Muscle of leg (tissue), 11 donors: ENCODE results near the gene APOB. TPM values are rescaled to one million over a fixed set of nuclear protein-coding genes. Genes with fewer than 3 reads are reported as not detected.

Source experiments
- DNase-seq: peaks from one replicate; pipeline ENCODE4 v3.0.0; 2013
- H3K27ac ChIP-seq: one replicate; pipeline ENCODE4 v1.5.1; 2013; ENCODE audit warnings: mild to moderate bottlenecking, low read length, control low read depth
- H3K27me3 ChIP-seq: one replicate; pipeline ENCODE4 v1.6.1; 2013; ENCODE audit warnings: low read length; ENCODE audit not compliant: control insufficient read depth, insufficient read depth
- H3K36me3 ChIP-seq: one replicate; pipeline ENCODE4 v1.6.1; 2013; ENCODE audit warnings: low read length; ENCODE audit not compliant: control insufficient read depth, insufficient read depth
- H3K4me1 ChIP-seq: one replicate; pipeline ENCODE4 v1.6.1; 2013; ENCODE audit warnings: low read length; ENCODE audit not compliant: control insufficient read depth, insufficient read depth
- H3K4me3 ChIP-seq: one replicate; pipeline ENCODE4 v1.5.1; 2013; ENCODE audit warnings: low read length, control low read depth
- H3K9me3 ChIP-seq: replicated peaks from 2 replicates; pipeline ENCODE4 v1.6.1; 2013; ENCODE audit warnings: low read depth, low read length; ENCODE audit not compliant: control insufficient read depth
- WGBS: methylation state at CpG from one replicate; pipeline ENCODE4 v1.1.5; 2013; ENCODE audit warnings: missing lambda C conversion rate; ENCODE audit not compliant: insufficient coverage; 5-methylcytosine and 5-hydroxymethylcytosine counted together
- polyA plus RNA-seq, 8 donors: library from polyadenylated mRNA; unstranded; fragments of 120-200 nt; gene quantifications; one replicate each; pipeline versions ENCODE4 v1.2.1 to v1.2.3, GENCODE V29; 2013; ENCODE audit warnings: inconsistent platforms in 1 of 8, low replicate concordance in 1 of 8; ENCODE audit not compliant: insufficient read length in 8 of 8, insufficient read depth in 1 of 8
- total RNA-seq: library from RNA; stranded (reverse); fragments of 120-200 nt; gene quantifications from one replicate; pipeline ENCODE4 v1.2.4, GENCODE V29; 2013

The APOB gene
- total and polyA plus RNA-seq, 9 donors: 0.05 to 51.3 (median 0.33) TPM

DNA sequence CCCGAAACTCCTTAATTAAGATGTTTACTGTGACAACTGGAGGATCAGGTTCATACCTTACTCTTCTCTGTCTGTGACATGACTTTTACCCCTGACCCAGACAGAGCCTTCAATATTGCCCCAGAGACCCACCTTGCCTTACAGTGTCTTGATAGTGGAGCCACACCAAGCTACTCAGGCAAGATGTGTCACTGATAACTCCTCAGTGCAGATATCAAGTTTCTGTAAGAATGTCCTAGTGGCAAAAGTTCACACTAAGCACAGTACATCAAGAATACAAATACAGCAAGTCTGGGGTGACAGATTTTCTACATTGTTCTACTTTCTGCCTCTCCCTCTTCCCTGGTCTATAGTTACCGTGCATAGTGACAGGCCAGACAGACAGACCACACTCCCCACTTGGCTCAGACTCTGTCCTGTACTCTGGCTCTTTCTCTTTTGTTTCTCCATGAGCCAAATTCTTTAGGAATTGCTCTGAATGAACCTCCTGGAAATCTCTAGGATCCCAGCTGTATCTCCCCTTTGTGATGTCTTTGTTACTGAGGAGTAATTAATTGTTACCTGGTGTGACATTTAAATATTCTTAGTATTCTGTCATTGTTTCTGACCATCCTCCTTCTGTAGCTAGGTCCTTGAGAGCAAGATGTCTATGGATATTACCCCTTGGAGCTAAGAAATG, 24.1 kb upstream of the APOB start:
- no peak for DNase-seq
- 20% methylated on average over 1 of the region's 2 CpGs for WGBS

DNA sequence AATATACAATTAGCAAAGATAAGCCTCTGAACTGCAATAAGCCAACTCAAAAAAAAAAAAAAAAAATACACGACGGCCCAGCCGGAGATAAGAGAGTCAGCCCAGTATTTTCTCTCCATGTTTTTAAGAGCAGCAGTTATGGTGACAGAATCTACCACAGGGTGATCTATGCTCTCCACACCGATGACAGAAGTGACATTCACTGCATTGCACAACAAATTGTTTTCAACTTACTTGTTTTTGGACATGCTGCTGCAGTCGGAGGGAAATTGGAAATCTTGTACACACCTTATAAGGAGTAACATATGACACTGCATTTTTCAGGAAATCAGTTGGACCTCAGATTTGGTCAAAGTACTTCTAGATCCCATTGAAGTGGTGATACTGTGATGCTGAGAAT, 23.3 kb upstream of the APOB start:
- Histone ChIP-seq H3K4me3 (no peak overlapping the region), H3K4me1 (no peaks in the 10 kb centered on the region), H3K9me3 (no peaks in the 10 kb centered on the region), H3K36me3 (no peaks in the 10 kb centered on the region), H3K27ac (no peak overlapping the region), H3K27me3 (no peaks in the 10 kb centered on the region)
- DNase-seq: no peak
- 72% methylated on average over 2 of the region's 5 CpGs for WGBS

More for the DNA sequence above, 24.1 kb upstream of the APOB start:
- H3K4me1 ChIP-seq: no peaks in the 10 kb centered on the region
- H3K4me3 ChIP-seq: no peak overlapping the region
- no peaks in the 10 kb centered on the region for H3K36me3 ChIP-seq
- H3K9me3 ChIP-seq: no peaks in the 10 kb centered on the region
- no peak overlapping the region for H3K27ac ChIP-seq
- no peaks in the 10 kb centered on the region for H3K27me3 ChIP-seq

DNA sequence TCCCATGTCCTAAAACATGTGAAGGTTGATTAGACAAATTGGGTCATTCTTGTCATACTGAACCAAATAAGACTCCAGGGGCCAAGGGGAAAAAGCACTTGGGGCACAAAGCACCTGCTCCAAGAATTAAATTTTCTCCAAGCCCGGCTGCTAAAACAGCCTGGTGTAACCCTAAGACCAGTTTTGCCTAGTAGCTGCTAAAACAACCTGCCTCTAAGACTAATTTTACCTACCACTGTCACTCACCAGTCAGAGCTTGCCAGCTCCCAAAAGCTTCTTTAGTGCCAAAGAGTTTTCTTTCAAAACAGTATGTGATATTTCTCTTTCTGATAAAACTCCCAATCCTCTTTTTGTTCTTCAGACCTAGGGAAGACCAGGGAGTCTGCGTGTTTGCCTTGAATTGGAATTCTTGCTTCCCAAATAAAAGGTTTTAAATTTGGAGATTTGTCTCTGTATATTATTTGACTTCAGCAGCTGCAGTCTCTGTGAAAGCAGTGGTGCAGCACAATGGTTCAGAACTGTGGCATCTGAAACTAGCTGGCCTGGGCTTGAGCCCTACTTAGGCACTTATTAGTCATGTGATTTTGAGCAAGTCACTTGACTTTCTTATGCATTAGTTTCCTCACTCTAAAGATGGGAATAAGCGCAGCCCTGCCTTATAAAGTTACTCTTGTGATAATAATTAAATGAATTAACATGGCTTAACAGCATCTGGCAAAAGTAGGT, 16.2 kb upstream of the APOB start:
- Histone ChIP-seq H3K9me3 (no peaks in the 10 kb centered on the region), H3K36me3 (no peaks in the 10 kb centered on the region), H3K27ac (no peak overlapping the region), H3K27me3 (no peaks in the 10 kb centered on the region), H3K4me3 (no peak overlapping the region), H3K4me1 (no peaks in the 10 kb centered on the region)
- 91% methylated on average over 1 of the region's 3 CpGs for WGBS
- no peak for DNase-seq

DNA sequence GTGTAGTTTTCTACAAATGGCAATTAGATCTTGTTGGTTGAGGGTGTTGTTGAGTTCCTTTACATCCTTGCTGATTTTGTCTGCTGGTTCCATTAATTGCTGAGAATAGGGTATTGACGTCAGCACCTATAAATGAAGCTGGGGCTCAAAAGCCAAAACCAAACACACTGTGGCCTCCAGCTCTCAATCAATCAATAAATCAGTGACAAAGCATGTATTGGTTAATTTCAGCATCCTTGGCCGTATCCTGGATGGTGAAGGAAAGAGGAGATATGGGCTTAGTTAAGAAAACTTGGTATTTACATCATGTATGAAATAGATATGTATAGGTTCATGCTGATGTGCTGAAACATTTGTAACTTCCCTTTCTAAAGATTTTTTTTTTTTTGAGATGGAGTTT, 13.2 kb upstream of the APOB start:
- DNase-seq: no peak
- Histone ChIP-seq H3K4me3 (no peak overlapping the region), H3K27ac (no peak overlapping the region), H3K9me3 (no peaks in the 10 kb centered on the region), H3K36me3 (no peaks in the 10 kb centered on the region), H3K4me1 (no peaks in the 10 kb centered on the region), H3K27me3 (no peaks in the 10 kb centered on the region)
- WGBS: no CpG with 5 or more reads among the region's 2 CpGs

DNA sequence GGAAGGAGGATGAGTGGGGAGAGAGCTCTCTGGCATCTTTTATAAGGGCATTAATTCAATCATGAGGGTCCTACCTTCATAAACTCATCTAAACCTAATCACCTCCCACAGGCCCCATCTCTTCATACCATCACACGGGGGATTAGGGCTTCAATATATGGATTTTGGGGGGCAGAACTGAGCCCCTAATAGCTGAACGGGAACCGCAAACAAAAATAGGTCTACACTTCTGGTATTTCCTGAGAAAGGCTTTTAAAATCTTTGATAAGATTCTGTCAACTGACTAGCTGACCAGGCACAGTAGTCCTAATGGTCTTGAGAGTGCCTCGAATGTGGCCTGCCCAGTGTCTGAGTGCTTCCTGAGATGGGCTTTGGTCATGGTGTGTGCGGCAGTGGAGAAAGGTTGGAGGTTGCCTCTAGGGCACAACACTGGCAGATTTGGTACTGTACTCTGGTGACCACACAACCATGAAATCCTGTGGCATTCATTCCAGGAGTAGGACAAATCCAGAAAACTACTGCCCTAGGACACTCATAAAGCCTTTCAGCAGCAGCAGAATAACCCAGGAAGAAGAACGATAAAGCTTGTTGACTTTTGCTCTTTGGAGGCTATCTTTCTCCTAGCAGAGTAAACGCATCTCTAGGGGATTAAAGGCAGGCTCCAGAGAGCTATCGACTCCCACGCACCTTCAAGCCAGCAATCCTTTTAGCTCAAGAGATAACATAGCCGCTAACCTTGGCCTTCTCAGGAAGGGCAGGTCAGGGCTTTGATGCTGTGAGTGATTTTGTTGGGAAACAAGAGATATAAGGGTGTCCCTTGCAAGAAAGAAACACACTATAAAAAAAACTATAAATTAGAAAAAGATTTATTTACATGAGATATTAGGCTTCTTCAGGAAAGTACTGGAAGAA, 12.3 kb upstream of the APOB start:
- DNase-seq: no peak
- 77% methylated on average over 5 of the region's 10 CpGs for whole genome bisulfite sequencing
- Histone ChIP-seq H3K36me3 (no peaks in the 10 kb centered on the region), H3K9me3 (no peaks in the 10 kb centered on the region), H3K4me1 (no peaks in the 10 kb centered on the region), H3K27ac (no peak overlapping the region), H3K4me3 (no peak overlapping the region), H3K27me3 (no peaks in the 10 kb centered on the region)

DNA sequence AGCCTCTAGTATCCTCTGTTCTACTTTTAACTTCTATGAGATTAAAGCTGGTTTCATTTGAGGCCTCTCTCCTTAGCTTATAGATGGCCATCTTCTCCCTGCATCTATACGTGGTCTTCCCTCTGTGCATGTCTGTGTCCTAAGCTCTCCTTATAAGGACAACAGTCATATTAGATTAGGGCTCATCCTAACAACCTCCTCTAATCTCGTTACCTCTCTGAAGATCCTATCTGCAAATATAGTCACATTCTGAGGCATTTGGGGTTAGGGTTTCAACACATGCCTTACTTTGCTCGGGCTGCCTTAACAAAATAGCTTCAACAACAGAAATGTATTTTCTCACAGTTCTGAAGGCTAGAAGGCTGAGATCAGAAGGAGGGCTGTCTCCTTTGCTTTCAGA, 11.6 kb upstream of the APOB start:
- 75% methylated on average over 1 of the region's 3 CpGs for WGBS
- H3K4me3 ChIP-seq: no peak overlapping the region
- no peak for DNase-seq
- H3K27me3 ChIP-seq: no peaks in the 10 kb centered on the region
- H3K36me3 ChIP-seq: no peaks in the 10 kb centered on the region
- no peaks in the 10 kb centered on the region for H3K9me3 ChIP-seq
- H3K4me1 ChIP-seq: no peaks in the 10 kb centered on the region
- H3K27ac ChIP-seq: no peak overlapping the region

DNA sequence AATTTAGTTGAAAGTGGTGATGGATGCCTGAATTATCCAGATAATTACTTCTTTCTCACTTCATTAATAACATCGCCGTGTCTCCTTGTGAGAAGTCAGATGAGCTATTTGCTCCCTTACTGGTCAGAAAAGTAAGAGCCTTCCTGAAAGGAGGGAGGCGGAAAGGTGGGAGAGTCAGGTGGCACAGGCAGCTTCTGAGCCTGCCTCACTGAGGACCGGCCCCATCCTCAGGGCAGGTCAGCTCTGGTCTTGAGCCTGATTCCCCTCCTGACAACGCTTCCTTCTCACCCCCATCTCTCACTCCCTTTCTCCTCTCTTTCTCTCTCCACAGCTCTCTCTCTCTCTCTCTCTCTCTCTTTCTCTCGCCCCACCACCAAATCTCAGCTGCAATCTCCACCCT, 10.1 kb upstream of the APOB start:
- WGBS: 73% methylated on average over 3 of the region's 6 CpGs
- Histone ChIP-seq H3K27me3 (no peaks in the 10 kb centered on the region), H3K4me3 (no peak overlapping the region), H3K9me3 (no peaks in the 10 kb centered on the region), H3K36me3 (no peaks in the 10 kb centered on the region), H3K4me1 (no peaks in the 10 kb centered on the region), H3K27ac (no peak overlapping the region)
- DNase-seq: no peak

DNA sequence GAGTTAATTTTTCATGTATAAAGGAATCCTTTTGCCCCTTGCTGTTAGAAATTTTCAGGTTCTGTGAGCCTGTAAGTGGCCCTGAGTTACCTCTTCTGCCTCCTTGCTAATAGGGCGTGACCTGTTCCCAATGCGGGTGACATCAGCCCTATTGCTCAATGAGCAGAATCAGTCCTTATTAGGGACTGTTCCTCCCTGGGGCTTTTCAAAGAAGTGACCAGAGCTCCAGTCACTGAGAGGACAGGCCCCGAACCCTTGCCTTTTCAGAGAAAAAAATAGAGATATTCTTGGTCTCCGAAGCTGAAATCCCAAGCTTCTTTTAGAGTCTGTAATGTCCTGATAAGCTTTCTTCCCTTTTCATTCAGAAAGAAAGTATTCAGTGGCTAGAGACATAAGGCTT, 8.2 kb upstream of the APOB start:
- WGBS: 86% methylated on average over 1 of the region's 4 CpGs
- no peak for DNase-seq
- Histone ChIP-seq H3K9me3 (no peaks in the 10 kb centered on the region), H3K27me3 (peaks cover 2% of the 10 kb centered on the region), H3K36me3 (no peaks in the 10 kb centered on the region), H3K4me1 (no peaks in the 10 kb centered on the region), H3K27ac (no peak overlapping the region), H3K4me3 (no peak overlapping the region)

DNA sequence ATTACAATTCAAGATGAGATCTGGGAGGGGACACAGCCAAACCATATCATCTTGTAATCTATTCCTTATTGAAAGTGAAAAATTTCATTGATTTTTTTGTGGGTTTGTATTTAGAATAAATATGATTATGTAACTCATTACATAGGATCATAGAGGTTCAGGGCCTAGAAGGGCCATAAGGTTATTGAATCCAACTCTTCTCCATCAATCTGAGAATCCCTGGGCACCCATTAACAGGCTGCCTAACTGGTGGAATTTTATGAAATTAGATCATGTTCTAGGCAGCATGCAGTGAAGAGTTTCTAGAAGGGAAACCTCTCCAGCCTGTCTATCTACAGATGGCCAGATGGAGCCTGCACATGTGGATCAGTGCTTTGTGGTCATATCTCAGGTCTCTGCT, 6.3 kb upstream of the APOB start:
- H3K27ac ChIP-seq: no peak overlapping the region
- H3K4me3 ChIP-seq: no peak overlapping the region
- H3K36me3 ChIP-seq: no peaks in the 10 kb centered on the region
- no peak for DNase-seq
- no peaks in the 10 kb centered on the region for H3K9me3 ChIP-seq
- peaks cover 10% of the 10 kb centered on the region for H3K27me3 ChIP-seq
- H3K4me1 ChIP-seq: no peaks in the 10 kb centered on the region
